ENCODE results near the gene CSRP2. TPM values are rescaled to one million over a fixed set of nuclear protein-coding genes. Genes with fewer than 3 reads are reported as not detected.

Gene CSRP2
- total and polyA plus RNA-seq, 2 of the 8 experiments (the other 6 are each of a cell fraction or from before 2014, with no cell fraction given), result 149 to 227 TPM

GRCh38 chr12:76927170-76927784, 48.5 kb upstream of the CSRP2 start:
- H3K14ac ChIP-seq (ENCODE audit: insufficient read length), result no peak overlapping the region
- no peak overlapping the region for H2BK5ac ChIP-seq (ENCODE audit: low read depth, low read length)
- H2BK20ac ChIP-seq (ENCODE audit: low read length), result no peak overlapping the region
- H3K36me3 ChIP-seq (ENCODE audit: control insufficient read depth in 2 of 4, insufficient read depth in 4 of 4, low read length in 3 of 4), result no peaks in the 10 kb centered on the region
- no peak overlapping the region for H4K8ac ChIP-seq (ENCODE audit: extremely low read depth, insufficient read depth, low read length)
- no peak overlapping the region for H3K23ac ChIP-seq (ENCODE audit: insufficient read length)
- CTCF ChIA-PET (ENCODE audit: partially characterized antibody), result interaction anchor here (0.6 to 2.3 kb wide), 17 partner anchors 10 to 121 kb away, joined by 3 to 7 read pairs (median 4); no protein-coding TSS in a partner anchor
- H3K23me2 ChIP-seq (ENCODE audit: low read depth, low read length), result no peaks in the 10 kb centered on the region; the same call in 1 of the 2 replicates
- H3K9me3 ChIP-seq (ENCODE audit: insufficient read depth in 2 of 2, low read depth in 1 of 2, low read length in 1 of 2), result peaks cover 0 to 5% of the 10 kb centered on the region in 2 experiments; a peak in 1 of 4 replicates
- H2BK12ac ChIP-seq (ENCODE audit: low read depth, low read length), result no peak overlapping the region
- no peak overlapping the region for H3K4ac ChIP-seq (replicated peaks; ENCODE audit: insufficient read length, low read depth, low read length)
- no peak overlapping the region for H3K4me3 ChIP-seq (ENCODE audit: extremely low read depth in 1 of 4, insufficient read depth in 2 of 4, low read depth in 3 of 4, low read length in 4 of 4)
- no peak overlapping the region for H2AFZ ChIP-seq (ENCODE audit: low read length)
- H4K91ac ChIP-seq (replicated peaks; ENCODE audit: insufficient read length, low read length), result no peak overlapping the region
- H3K56ac ChIP-seq (replicated peaks; ENCODE audit: insufficient read length, low read depth, low read length), result no peak overlapping the region
- H2BK120ac ChIP-seq (replicated peaks; ENCODE audit: low read depth, low read length), result no peak overlapping the region
- H3K18ac ChIP-seq (ENCODE audit: extremely low read depth, low read length), result no peak overlapping the region
- no peaks in the 10 kb centered on the region for H3K27me3 ChIP-seq (replicated peaks in 1 of 4; ENCODE audit: control insufficient read depth in 3 of 4, extremely low read depth in 1 of 4, insufficient read depth in 3 of 4, low read length in 3 of 4)
- TF ChIP-seq CTCF (IDR thresholded peaks at IDR 0.05; ENCODE audit: control extremely low read depth in 1 of 3, insufficient read depth in 1 of 3, low read depth in 1 of 3, low read length in 3 of 3), result peak; percentile 54 to 84 (median 82)
- TF ChIP-seq ATF3 (IDR thresholded peaks at IDR 0.05; ENCODE audit: insufficient read depth, low read depth, low read length), result no peak
- peak; percentile 94 to 95 for TF ChIP-seq RAD21 (IDR thresholded peaks at IDR 0.05 in 1 of 2, conservative IDR thresholded peaks at IDR 0.05 in 1 of 2; ENCODE audit: low read depth in 2 of 2, low read length in 2 of 2)
- TF ChIP-seq YY1 (IDR thresholded peaks at IDR 0.05; ENCODE audit: low read depth, low read length), result peak; percentile 44; the same call in 1 of the 2 replicates
- no peaks in the 10 kb centered on the region for H3K4me1 ChIP-seq (replicated peaks in 1 of 4; ENCODE audit: control insufficient read depth in 3 of 4, insufficient read depth in 4 of 4, low read length in 3 of 4)
- H4K20me1 ChIP-seq (replicated peaks in 1 of 2; ENCODE audit: control insufficient read depth in 1 of 2, insufficient read depth in 2 of 2, low read length in 2 of 2), result no peaks in the 10 kb centered on the region
- H3K9ac ChIP-seq (replicated peaks in 1 of 4; ENCODE audit: extremely low read depth in 1 of 4, low read depth in 3 of 4, low read length in 3 of 4), result no peak overlapping the region
- H3K4me2 ChIP-seq (ENCODE audit: insufficient read depth in 1 of 2, low read depth in 2 of 2, low read length in 2 of 2), result no peak overlapping the region
- H2AK5ac ChIP-seq (ENCODE audit: low read depth, low read length), result no peak overlapping the region
- POLR2A ChIA-PET (ENCODE audit: partially characterized antibody), result no interaction called here
- FAIRE-seq, result peak; percentile 91
- H3K27ac ChIP-seq (ENCODE audit: low read depth, low read length), result no peak overlapping the region
- H3K79me2 ChIP-seq (ENCODE audit: control insufficient read depth in 1 of 2, insufficient read depth in 2 of 2, low read length in 2 of 2), result no peaks in the 10 kb centered on the region
- 45% methylated on average over 2 of the region's 2 CpGs; no CpG with 5 or more reads in 1 of the 2 experiments for WGBS, 2 experiments (ENCODE audit: extremely low coverage in 1 of 2, insufficient coverage in 1 of 2, insufficient read length in 1 of 2, insufficient replicate concordance in 2 of 2, low coverage in 1 of 2, low lambda C conversion rate in 2 of 2, missing lambda C conversion rate in 1 of 2)
- DNase-seq (ENCODE audit: low read depth in 1 of 2, low spot score in 2 of 2), result peak in 1 of 2 experiments; percentile 88
- no peak overlapping the region for H4K5ac ChIP-seq (ENCODE audit: insufficient read length, low read depth, low read length)
- no peaks in the 10 kb centered on the region for H3K79me1 ChIP-seq (ENCODE audit: low read depth, low read length)
- no peak overlapping the region for H2BK15ac ChIP-seq (ENCODE audit: low read length)

Measured in H1 (cell line).